HEK293T (cell line): ENCODE results near the gene ARPC5L.
A peak's percentile ranks its signal among the peaks of the same experiment; 100 is the strongest.

ENCODE experiments used
- CTCF ChIA-PET: fragments of 350-600 bp; formaldehyde crosslinking; extraction: SDS; loops from one replicate; lab custom pipeline; 2021; ENCODE audit warnings: antibody characterized with exemption, inconsistent platforms; lab: Yijun Ruan, JAX
- POLR2A ChIA-PET: fragments of 350-600 bp; formaldehyde crosslinking; extraction: SDS; loops from one replicate; lab custom pipeline; 2020; ENCODE audit warnings: antibody characterized with exemption, inconsistent platforms; lab: Yijun Ruan, JAX
- DNase-seq: peaks from one replicate; pipeline ENCODE4 v3.0.0; 2012; ENCODE audit warnings: mixed read lengths; ENCODE audit errors: extremely low spot score
- ARNT ChIP-seq: fragments of 450-650 bp; IDR thresholded peaks from 2 replicates; pipeline ENCODE4 v1.6.1; 2017; ENCODE audit warnings: mild to moderate bottlenecking
- BHLHE40 ChIP-seq: fragments of 450-650 bp; IDR thresholded peaks from 2 replicates; pipeline ENCODE4 v1.6.1; 2016; ENCODE audit warnings: mild to moderate bottlenecking, moderate library complexity, borderline replicate concordance
- CTBP1 ChIP-seq: fragments of 450-650 bp; IDR thresholded peaks from 2 replicates; pipeline ENCODE4 v1.6.1; 2016; ENCODE audit warnings: borderline replicate concordance
- ELF4 ChIP-seq: fragments of 450-650 bp; IDR thresholded peaks from 2 replicates; pipeline ENCODE4 v1.6.1; 2017; ENCODE audit warnings: antibody characterized with exemption
- FOXA1 ChIP-seq: fragments of 450-650 bp; IDR thresholded peaks from 2 replicates; pipeline ENCODE4 v1.6.1; 2016; ENCODE audit warnings: mild to moderate bottlenecking
- FOXK2 ChIP-seq: fragments of 450-650 bp; IDR thresholded peaks from 2 replicates; pipeline ENCODE4 v1.6.1; 2016; ENCODE audit warnings: mild to moderate bottlenecking
- FOXM1 ChIP-seq: fragments of 450-650 bp; IDR thresholded peaks from 2 replicates; pipeline ENCODE4 v1.6.1; 2017; ENCODE audit warnings: mild to moderate bottlenecking, borderline replicate concordance
- HDGF ChIP-seq: fragments of 450-650 bp; IDR thresholded peaks from 2 replicates; pipeline ENCODE4 v1.6.1; 2017; ENCODE audit warnings: antibody characterized with exemption, borderline replicate concordance
- L3MBTL2 ChIP-seq: fragments of 450-650 bp; conservative IDR thresholded peaks from 2 replicates; pipeline ENCODE4 v1.6.1; 2016; ENCODE audit warnings: mild to moderate bottlenecking
- LEF1 ChIP-seq: fragments of 450-650 bp; IDR thresholded peaks from 2 replicates; pipeline ENCODE4 v1.6.1; 2017; ENCODE audit warnings: mild to moderate bottlenecking, borderline replicate concordance
- NFRKB ChIP-seq: fragments of 450-650 bp; IDR thresholded peaks from 2 replicates; pipeline ENCODE4 v1.6.1; 2016; ENCODE audit warnings: mild to moderate bottlenecking, moderate library complexity
- SP1 ChIP-seq: fragments of 450-650 bp; IDR thresholded peaks from 2 replicates; pipeline ENCODE4 v1.6.1; 2017
- SUZ12 ChIP-seq: fragments of 450-650 bp; IDR thresholded peaks from 2 replicates; pipeline ENCODE4 v1.6.1; 2016; ENCODE audit warnings: mild to moderate bottlenecking
- TARDBP ChIP-seq: fragments of 450-650 bp; IDR thresholded peaks from 2 replicates; pipeline ENCODE4 v1.6.1; 2016
- ZNF384 ChIP-seq: fragments of 450-650 bp; IDR thresholded peaks from 2 replicates; pipeline ENCODE4 v1.6.1; 2016
- TF ChIP-seq, protein P1 (sequence below): fragments of 450-650 bp; IDR thresholded peaks from 2 replicates; pipeline ENCODE4 v1.6.1; 2016

The ARPC5L gene

DNA sequence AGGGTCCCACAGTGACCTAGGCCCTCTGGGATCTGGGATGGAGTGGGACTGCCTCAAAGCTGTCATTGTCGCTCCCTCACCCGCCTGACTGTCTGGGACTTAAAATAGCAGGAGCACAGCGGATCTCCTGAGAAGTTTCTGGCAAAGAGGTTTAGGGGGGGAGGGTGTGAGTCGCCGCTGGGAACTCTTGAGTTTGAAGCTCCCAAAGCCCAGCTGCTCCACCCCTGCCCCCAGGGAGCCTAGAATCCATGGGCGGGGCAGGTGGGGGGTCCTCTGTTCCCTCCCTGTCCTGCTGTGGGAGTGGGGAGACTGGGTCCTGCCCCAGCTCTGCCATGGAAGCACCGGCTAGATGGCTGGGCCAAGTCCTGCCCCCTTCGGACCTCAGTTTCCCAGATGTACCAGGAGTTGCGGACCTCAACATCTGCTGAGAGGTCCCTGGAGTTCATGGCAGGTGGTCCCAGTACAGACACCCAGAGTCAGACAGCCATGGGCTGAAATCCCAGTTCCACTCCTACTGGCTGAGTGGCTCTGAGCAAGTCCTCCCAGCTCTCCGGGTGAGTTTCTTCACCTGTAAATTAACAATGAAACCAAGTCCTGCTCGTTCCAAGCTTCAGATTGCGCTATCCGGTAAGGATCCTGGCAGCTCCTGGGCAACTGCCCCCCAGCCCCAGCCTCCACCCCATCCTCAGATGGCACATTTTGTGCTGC, 9.7 kb upstream of the ARPC5L start:
- POLR2A ChIA-PET, result interaction anchor here (2.0 to 3.4 kb wide), 3 partner anchors 10 to 81 kb away, joined by 8 to 29 read pairs (median 24); partner anchors contain the start of genes ARPC5L, NR6A1, OLFML2A and RPL35
- CTCF ChIA-PET, result interaction anchor here (0.6 to 8.0 kb wide), 19 partner anchors 9 to 115 kb away, joined by 3 to 244 read pairs (median 6); partner anchors contain the start of genes ARPC5L, NR6A1 and OLFML2A
- TF ChIP-seq, protein P1, sequence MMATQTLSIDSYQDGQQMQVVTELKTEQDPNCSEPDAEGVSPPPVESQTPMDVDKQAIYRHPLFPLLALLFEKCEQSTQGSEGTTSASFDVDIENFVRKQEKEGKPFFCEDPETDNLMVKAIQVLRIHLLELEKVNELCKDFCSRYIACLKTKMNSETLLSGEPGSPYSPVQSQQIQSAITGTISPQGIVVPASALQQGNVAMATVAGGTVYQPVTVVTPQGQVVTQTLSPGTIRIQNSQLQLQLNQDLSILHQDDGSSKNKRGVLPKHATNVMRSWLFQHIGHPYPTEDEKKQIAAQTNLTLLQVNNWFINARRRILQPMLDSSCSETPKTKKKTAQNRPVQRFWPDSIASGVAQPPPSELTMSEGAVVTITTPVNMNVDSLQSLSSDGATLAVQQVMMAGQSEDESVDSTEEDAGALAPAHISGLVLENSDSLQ, result no peak
- TF ChIP-seq SUZ12 (no peak), SP1 (no peak), BHLHE40 (no peak), HDGF (no peak), L3MBTL2 (no peak)
- no peak for DNase-seq

DNA sequence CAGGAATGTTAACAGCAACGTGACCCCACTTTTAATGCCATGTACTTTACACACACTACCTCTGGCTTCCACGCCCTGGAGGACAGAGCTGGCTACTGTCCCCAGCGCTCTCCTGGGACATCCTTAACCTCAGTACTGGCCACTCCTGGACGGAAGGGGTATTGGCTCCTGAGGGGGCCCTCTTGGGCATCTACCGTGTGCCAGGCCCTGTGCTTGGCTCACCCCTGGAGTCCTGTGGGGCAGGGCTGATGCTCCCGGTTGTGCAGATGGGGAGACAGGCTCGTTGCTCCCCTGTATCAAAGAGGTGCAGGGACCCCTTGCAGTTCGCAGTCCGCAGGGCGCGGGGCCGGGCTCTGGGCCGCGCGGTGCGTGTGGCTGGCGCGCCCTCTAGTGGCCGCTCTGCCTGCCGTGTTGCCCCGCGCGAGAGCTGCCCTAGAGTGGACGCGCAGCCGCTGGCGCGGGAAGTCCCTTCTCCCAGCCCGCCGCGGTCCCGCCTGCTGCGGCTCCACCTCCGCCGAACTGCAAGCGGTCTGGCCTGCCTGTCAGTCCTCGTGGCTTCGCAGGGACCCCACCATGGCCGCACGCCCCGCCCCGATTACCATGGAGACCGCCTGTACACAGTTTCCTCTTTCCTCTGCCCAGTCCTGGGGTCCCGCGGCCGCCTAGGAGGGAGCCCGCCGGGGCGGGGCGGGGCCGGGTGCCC, 8.9 kb upstream of the ARPC5L start, which contains the start of gene WDR38:
Gene WDR38, plus strand, starts transcription at position 632 of the 703 bp plus-strand sequence. CDS start 72 bp downstream, outside the sequence.
- CTCF ChIA-PET, result interaction anchor here (0.6 to 8.0 kb wide), 32 partner anchors 8 to 377 kb away, joined by 3 to 244 read pairs (median 4); partner anchors contain the start of genes ARPC5L, NR6A1 and OLFML2A
- POLR2A ChIA-PET, result interaction anchor here (1.0 to 3.4 kb wide), 4 partner anchors 9 to 82 kb away, joined by 4 to 29 read pairs (median 16); partner anchors contain the start of genes ARPC5L, NR6A1, OLFML2A and RPL35
- peak; percentile 84 for DNase-seq
- TF ChIP-seq FOXM1, result no peak
- TF ChIP-seq TARDBP, result peak; percentile 31; the same call in 1 of the 2 replicates
- TF ChIP-seq, protein P1, result peak; percentile 39; the same call in 1 of the 2 replicates
- no peak for TF ChIP-seq NFRKB
- TF ChIP-seq FOXA1, result no peak

DNA sequence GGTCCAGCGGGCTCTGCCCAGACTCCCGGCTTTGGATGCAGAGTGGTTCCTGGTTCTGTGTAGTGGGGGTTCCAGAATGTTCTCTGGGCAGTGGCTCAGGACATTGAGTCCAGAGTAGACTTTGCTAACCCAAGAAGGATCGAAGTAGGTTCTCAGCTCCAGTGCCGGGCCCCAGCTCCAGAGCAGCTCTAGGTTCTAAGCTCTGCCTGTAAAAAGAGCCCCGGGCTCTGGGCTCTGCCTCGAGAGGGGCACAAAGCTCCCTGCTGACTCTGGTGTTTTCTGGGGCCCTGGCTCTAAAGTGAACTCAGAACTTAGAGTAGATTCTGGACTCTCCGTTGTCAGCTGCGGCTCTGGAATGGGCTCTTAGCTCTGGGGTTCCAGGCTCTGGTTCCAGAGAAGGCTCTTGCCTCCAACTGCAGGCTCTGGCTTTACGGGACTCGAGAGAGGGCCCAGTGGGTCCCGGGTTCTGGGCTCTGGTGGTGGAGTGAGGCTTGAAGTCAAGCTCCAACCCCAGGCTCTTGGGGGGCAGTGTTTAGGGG, 8.3 kb upstream of the ARPC5L start:
- ChIA-PET CTCF (interaction anchor here (0.6 to 8.0 kb wide), 27 partner anchors 8 to 750 kb away, joined by 3 to 244 read pairs (median 5); partner anchors contain the start of genes NR6A1 and OLFML2A), POLR2A (interaction anchor here (1.0 to 3.4 kb wide), 4 partner anchors 8 to 82 kb away, joined by 3 to 29 read pairs (median 14); partner anchors contain the start of genes ARPC5L, NR6A1 and RPL35)
- DNase-seq, result no peak
- TF ChIP-seq FOXM1 (no peak), LEF1 (no peak), CTBP1 (no peak)

DNA sequence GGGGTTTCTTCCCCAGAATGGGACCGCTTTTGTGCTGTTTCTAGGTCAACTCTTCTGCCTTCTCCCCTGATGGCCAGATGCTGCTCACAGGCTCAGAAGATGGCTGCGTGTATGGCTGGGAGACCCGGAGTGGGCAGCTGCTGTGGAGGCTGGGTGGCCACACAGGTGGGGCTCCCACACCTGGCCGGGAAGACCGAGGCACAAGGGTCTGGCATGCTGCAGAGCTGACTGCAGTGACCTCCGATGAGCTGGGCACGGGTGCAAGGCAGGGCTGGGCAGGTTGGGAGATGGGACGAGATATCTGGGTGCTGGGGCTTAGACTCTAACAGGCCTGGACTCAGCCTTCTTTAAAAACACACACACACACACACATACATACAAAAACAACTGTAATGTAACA, 7.8 kb upstream of the ARPC5L start:
- no peak for DNase-seq
- TF ChIP-seq ARNT (no peak), ZNF384 (no peak), L3MBTL2 (no peak), CTBP1 (no peak), FOXM1 (no peak), FOXA1 (no peak), ELF4 (no peak), SUZ12 (no peak), TARDBP (no peak), FOXK2 (no peak)
- TF ChIP-seq, protein P1, result no peak
- POLR2A ChIA-PET, result interaction anchor here (1.0 to 3.4 kb wide), 3 partner anchors 8 to 83 kb away, joined by 3 to 29 read pairs (median 24); partner anchors contain the start of genes ARPC5L, NR6A1 and RPL35
- CTCF ChIA-PET, result interaction anchor here (0.7 to 8.0 kb wide), 8 partner anchors 8 to 750 kb away, joined by 3 to 244 read pairs (median 16); partner anchors contain the start of genes NR6A1 and OLFML2A

DNA sequence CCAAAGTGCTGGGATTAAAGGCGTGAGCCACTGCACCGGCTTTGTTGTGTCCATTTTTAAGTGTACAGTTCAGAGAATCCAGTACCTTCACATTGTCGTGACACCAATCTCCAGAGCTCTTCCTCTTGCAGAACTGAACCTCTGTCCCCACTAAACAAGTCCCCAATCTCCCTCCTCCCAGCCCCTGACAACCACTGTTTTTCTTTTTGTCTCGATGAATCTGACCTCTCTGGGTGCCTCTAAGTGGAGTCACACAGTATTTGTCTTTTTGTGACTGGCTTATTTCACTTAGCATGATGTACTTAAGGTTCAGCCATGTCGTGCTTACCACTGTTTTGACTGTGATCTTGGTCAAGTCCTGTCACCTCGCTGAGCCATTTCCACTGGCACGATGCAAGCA, 7.1 kb upstream of the ARPC5L start:
- no peak for DNase-seq
- ChIA-PET POLR2A (interaction anchor here (3.2 kb wide), 1 partner anchor 84 kb away, joined by 24 read pairs; the partner anchor contains the start of gene NR6A1), CTCF (interaction anchor here (2.3 to 8.0 kb wide), 3 partner anchors 15 to 81 kb away, joined by 9 to 244 read pairs (median 30); partner anchors contain the start of genes NR6A1 and OLFML2A)
- TF ChIP-seq, protein P1, result no peak
- no peak for TF ChIP-seq LEF1
- TF ChIP-seq HDGF, result no peak
- TF ChIP-seq ELF4, result no peak
- TF ChIP-seq ZNF384, result no peak
- TF ChIP-seq FOXK2, result no peak
- no peak for TF ChIP-seq BHLHE40
